Smooth muscle cell (in vitro differentiated cells): ENCODE results near the gene TACC2. TPM values are rescaled to one million over a fixed set of nuclear protein-coding genes. Genes with fewer than 3 reads are reported as not detected.

Source experiments
- DNase-seq: peaks from one replicate; lab custom pipeline; 2025; ENCODE audit not compliant: unreplicated experiment; lab: John Stamatoyannopoulos, UW
- H2AFZ ChIP-seq: fragments of 200-600 bp; sonication (generic); 2 replicates; pipeline ENCODE4 v1.6.0; 2016; ENCODE audit warnings: antibody characterized with exemption, low read depth, mild to moderate bottlenecking
- H3F3A ChIP-seq: fragments of 200-600 bp; sonication (generic); 2 replicates; pipeline ENCODE4 v1.6.0; 2017; ENCODE audit warnings: antibody characterized with exemption, low read depth
- H3K27ac ChIP-seq: fragments of 200-600 bp; sonication (generic); 2 replicates; pipeline ENCODE4 v1.5.1; 2016; ENCODE audit warnings: low read depth, mild to moderate bottlenecking
- H3K27me3 ChIP-seq: fragments of 200-600 bp; sonication (generic); 2 replicates; pipeline ENCODE4 v1.6.1; 2016; ENCODE audit warnings: low read depth, mild to moderate bottlenecking
- H3K36me3 ChIP-seq: fragments of 200-600 bp; sonication (generic); 2 replicates; pipeline ENCODE4 v1.5.1; 2016; ENCODE audit warnings: low read depth
- H3K4me1 ChIP-seq: fragments of 200-600 bp; sonication (generic); 2 replicates; pipeline ENCODE4 v1.5.1; 2016; ENCODE audit warnings: low read depth
- H3K4me2 ChIP-seq: fragments of 200-600 bp; sonication (generic); 2 replicates; pipeline ENCODE4 v1.6.0; 2016; ENCODE audit warnings: mild to moderate bottlenecking
- H3K4me3 ChIP-seq: fragments of 200-600 bp; sonication (generic); 2 replicates; pipeline ENCODE4 v1.5.1; 2016; ENCODE audit warnings: mild to moderate bottlenecking
- H3K79me2 ChIP-seq: fragments of 200-600 bp; sonication (generic); 2 replicates; pipeline ENCODE4 v1.6.0; 2016; ENCODE audit warnings: low read depth, mild to moderate bottlenecking
- H3K9ac ChIP-seq: fragments of 200-600 bp; sonication (generic); 2 replicates; pipeline ENCODE4 v1.6.0; 2016; ENCODE audit warnings: low read depth
- H3K9me3 ChIP-seq: fragments of 200-600 bp; sonication (generic); replicated peaks from 2 replicates; pipeline ENCODE4 v1.5.1; 2016; ENCODE audit warnings: low read depth
- H4K20me1 ChIP-seq: fragments of 200-600 bp; sonication (generic); 2 replicates; pipeline ENCODE4 v1.6.0; 2016; ENCODE audit warnings: low read depth
- CTCF ChIP-seq: fragments of 200-600 bp; sonication (generic); IDR thresholded peaks from 2 replicates; pipeline ENCODE4 v1.5.1; 2017; ENCODE audit warnings: borderline replicate concordance, mild to moderate bottlenecking, antibody characterized with exemption; ENCODE audit not compliant: insufficient read depth, poor library complexity, severe bottlenecking
- WGBS: methylation state at CpG from one replicate; pipeline ENCODE4 v1.1.7; 2016; ENCODE audit warnings: low lambda C conversion rate; 5-methylcytosine and 5-hydroxymethylcytosine counted together
- polyA plus RNA-seq: library from polyadenylated mRNA; unstranded; fragments of >200 nt; fragmentation: Nextera tagmentation; extraction: Ambion mirVana; gene quantifications from 2 replicates; pipeline ENCODE4 v1.2.1, GENCODE V29; 2016
- total RNA-seq: library from RNA; depleted of rRNA; stranded (reverse); fragments of >200 nt; gene quantifications from 2 replicates; pipeline ENCODE4 v1.2.3, GENCODE V29; 2014

Gene TACC2
- total and polyA plus RNA-seq, 2 experiments from 2014 or later, result 2.8 to 7.6 TPM

GRCh38 chr10:122244001-122244975 is 255.3 kb downstream of the TACC2 start:
- no peak for DNase-seq
- Histone ChIP-seq H3F3A (no peaks in the 10 kb centered on the region), H3K4me1 (no peaks in the 10 kb centered on the region), H3K4me3 (no peak overlapping the region), H3K27ac (no peak overlapping the region), H3K79me2 (no peaks in the 10 kb centered on the region), H3K36me3 (no peaks in the 10 kb centered on the region), H3K27me3 (no peaks in the 10 kb centered on the region), H2AFZ (no peak overlapping the region), H3K9me3 (no peaks in the 10 kb centered on the region), H4K20me1 (no peaks in the 10 kb centered on the region), H3K9ac (no peak overlapping the region), H3K4me2 (no peak overlapping the region)
- 97% methylated on average over 11 of the region's 11 CpGs for WGBS
- no peak for TF ChIP-seq CTCF

- Histone ChIP-seq H3K27me3 (no peaks in the 10 kb centered on the region), H3K9ac (no peak overlapping the region), H4K20me1 (no peaks in the 10 kb centered on the region), H3K79me2 (no peaks in the 10 kb centered on the region), H2AFZ (no peak overlapping the region), H3K4me3 (no peak overlapping the region), H3K4me2 (no peak overlapping the region), H3K27ac (no peak overlapping the region), H3K4me1 (no peaks in the 10 kb centered on the region), H3K36me3 (no peaks in the 10 kb centered on the region), H3K9me3 (no peaks in the 10 kb centered on the region), H3F3A (no peaks in the 10 kb centered on the region)
- no peak for TF ChIP-seq CTCF
- no peak for DNase-seq
- WGBS, result 93% methylated on average over 4 of the region's 4 CpGs
These were observed 256.2 kb downstream of the TACC2 start for GRCh38 chr10:122245136-122245535.

GRCh38 chr10:122245897-122246296 is 256.9 kb downstream of the TACC2 start:
- TF ChIP-seq CTCF, result no peak
- no peak overlapping the region for H3K4me2 ChIP-seq
- 94% methylated on average over 11 of the region's 11 CpGs for WGBS
- H3K9ac ChIP-seq, result no peak overlapping the region
- H4K20me1 ChIP-seq, result no peaks in the 10 kb centered on the region
- no peak overlapping the region for H3K4me3 ChIP-seq
- H3K79me2 ChIP-seq, result no peaks in the 10 kb centered on the region
- no peaks in the 10 kb centered on the region for H3K4me1 ChIP-seq
- H2AFZ ChIP-seq, result no peak overlapping the region
- H3K27ac ChIP-seq, result no peak overlapping the region
- H3F3A ChIP-seq, result no peaks in the 10 kb centered on the region
- no peak for DNase-seq
- H3K9me3 ChIP-seq, result no peaks in the 10 kb centered on the region
- no peaks in the 10 kb centered on the region for H3K36me3 ChIP-seq
- no peaks in the 10 kb centered on the region for H3K27me3 ChIP-seq
